ENCODE measurements around the gene ILK.

DNA sequence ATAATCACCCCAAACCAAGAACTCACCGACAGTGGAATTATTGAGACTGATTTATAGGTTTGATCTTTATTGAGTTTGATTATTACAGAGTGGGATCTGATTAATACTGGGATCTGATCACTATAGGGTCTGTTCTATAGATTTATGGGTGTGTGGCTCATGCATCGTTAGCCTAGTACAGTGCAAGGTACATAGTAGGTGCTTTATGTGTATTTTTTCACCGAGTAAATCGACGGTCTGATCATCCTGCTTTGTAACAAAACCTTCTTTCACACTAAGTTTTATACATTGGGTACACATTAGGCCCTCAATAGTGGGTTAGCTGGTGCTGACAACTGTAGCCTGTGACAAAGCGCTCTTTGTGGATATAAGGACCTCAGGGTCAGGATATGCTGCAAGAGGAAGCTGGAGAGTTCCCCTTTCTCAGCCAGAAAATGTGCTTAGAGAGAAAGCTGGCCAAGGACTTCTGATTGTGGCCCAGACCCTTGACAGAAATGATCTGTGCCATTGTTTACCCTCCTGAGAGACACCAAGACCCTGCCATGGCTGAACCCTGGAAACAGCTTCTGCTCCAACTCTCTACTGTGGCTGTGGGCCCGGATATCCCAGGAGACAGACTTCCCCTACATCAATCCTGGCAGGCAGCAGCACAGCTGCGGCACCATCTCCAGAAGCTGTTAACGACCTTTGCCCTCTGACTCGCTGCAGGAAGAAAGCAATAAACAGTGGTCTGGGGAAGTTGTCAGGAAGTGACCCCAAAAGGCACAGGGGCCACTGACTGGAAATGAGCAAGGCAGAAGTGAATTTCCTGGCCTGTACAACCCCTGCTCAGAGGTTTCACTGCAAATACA lies 31.7 kb downstream of the ILK start:
- TF ChIP-seq EP300 (IDR thresholded peaks at IDR 0.05) (peak; percentile 28 to 70), POLR2A (IDR thresholded peaks at IDR 0.05) (no peak)
- TF ChIP-seq, protein P1, sequence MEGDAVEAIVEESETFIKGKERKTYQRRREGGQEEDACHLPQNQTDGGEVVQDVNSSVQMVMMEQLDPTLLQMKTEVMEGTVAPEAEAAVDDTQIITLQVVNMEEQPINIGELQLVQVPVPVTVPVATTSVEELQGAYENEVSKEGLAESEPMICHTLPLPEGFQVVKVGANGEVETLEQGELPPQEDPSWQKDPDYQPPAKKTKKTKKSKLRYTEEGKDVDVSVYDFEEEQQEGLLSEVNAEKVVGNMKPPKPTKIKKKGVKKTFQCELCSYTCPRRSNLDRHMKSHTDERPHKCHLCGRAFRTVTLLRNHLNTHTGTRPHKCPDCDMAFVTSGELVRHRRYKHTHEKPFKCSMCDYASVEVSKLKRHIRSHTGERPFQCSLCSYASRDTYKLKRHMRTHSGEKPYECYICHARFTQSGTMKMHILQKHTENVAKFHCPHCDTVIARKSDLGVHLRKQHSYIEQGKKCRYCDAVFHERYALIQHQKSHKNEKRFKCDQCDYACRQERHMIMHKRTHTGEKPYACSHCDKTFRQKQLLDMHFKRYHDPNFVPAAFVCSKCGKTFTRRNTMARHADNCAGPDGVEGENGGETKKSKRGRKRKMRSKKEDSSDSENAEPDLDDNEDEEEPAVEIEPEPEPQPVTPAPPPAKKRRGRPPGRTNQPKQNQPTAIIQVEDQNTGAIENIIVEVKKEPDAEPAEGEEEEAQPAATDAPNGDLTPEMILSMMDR (IDR thresholded peaks at IDR 0.05) = no peak

Data from tibial nerve (tissue), 4 donors.